AG10803 (cell line): ENCODE data around the gene SERPINA5.

ENCODE experiments used
- DNase-seq: peaks from one replicate; pipeline ENCODE4 v3.0.0; 2010; ENCODE audit warnings: low read depth
- H3K4me3 ChIP-seq: 2 replicates; pipeline ENCODE4 v1.5.1; 2011; ENCODE audit warnings: mild to moderate bottlenecking, low read length, control low read depth
- CTCF ChIP-seq: conservative IDR thresholded peaks from 2 replicates; pipeline ENCODE4 v1.5.1; 2011; ENCODE audit warnings: mild to moderate bottlenecking, low read length, control low read depth, inconsistent platforms

The SERPINA5 gene

GRCh38 chr14:94623856-94624499 lies 42.8 kb downstream of the SERPINA5 start:
- DNase-seq, result no peak
- H3K4me3 ChIP-seq, result no peak overlapping the region
- TF ChIP-seq CTCF, result no peak

GRCh38 chr14:94624537-94625352 lies 43.5 kb downstream of the SERPINA5 start:
- H3K4me3 ChIP-seq, result no peak overlapping the region
- TF ChIP-seq CTCF, result no peak
- no peak for DNase-seq

- no peak for TF ChIP-seq CTCF
- no peak overlapping the region for H3K4me3 ChIP-seq
- no peak for DNase-seq
Measured at GRCh38 chr14:94625353-94625635, 44.1 kb downstream of the SERPINA5 start.

GRCh38 chr14:94628578-94628977 lies 47.4 kb downstream of the SERPINA5 start:
- DNase-seq, result no peak
- no peak overlapping the region for H3K4me3 ChIP-seq
- TF ChIP-seq CTCF, result no peak

- DNase-seq, result no peak
- TF ChIP-seq CTCF, result no peak
- no peak overlapping the region for H3K4me3 ChIP-seq
Measured at GRCh38 chr14:94630396-94630795, 49.2 kb downstream of the SERPINA5 start.

GRCh38 chr14:94631050-94631449 lies 49.8 kb downstream of the SERPINA5 start:
- DNase-seq, result no peak
- no peak for TF ChIP-seq CTCF
- H3K4me3 ChIP-seq, result no peak overlapping the region
